ENCODE measurements around the gene COL15A1. TPM values are rescaled to one million over a fixed set of nuclear protein-coding genes. Genes with fewer than 3 reads are reported as not detected.

Gene COL15A1
- total and polyA plus RNA-seq, 2 donors (not counting 1 experiment from before 2014, with no cell fraction given), result not detected

DNA sequence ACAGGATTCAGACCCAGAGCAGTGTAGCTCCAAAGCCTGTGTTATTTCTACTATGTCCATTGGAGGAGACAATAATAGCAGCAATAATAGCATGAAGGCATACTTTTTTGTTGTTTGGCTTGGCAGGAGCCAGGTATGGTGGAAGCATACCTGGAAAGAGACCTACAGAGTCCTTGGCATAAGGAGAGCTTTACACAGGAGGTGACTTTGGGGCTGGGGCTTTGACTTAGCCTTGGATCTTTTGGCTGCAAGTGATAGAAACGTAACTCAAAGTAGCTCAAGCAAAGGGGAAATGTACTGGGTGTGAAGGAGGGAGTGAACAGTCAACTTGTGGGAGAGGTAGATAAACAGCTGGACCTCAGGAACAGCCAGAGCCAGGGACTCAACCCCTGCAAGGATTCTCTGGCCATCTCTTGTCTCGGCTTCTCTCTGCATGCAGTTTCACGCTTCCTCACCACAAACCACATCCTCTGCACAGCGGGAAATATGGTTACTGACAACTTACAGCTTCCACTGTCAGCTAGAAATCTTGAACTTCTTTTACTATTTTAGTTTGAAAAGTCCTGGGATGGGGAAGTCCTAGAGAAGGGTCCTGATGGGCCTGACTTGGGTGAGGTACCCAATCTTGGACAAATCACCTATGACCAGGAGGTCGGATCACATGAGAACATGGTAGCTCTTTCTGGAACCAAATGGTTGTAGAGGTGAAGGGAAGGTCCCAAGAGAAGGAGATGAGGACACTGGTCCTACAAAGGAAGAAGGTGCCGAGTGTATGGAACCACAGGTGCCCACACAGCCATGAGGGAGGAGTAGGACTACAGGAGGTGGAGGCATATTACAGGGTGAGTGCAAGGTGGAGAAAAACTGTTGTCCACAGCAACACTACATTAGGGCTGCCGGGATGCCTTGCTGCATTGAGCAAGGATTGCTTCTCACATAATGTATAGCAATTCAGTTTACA lies 114.2 kb downstream of the COL15A1 start:
- ChIA-PET CTCF (interaction anchor here (0.6 to 3.7 kb wide), 10 partner anchors 9 to 813 kb away, joined by 3 to 17 read pairs (median 4); partner anchors contain the start of gene TGFBR1), POLR2A (interaction anchor here (0.6 to 1.3 kb wide), 2 partner anchors 44 to 47 kb away, joined by 3 to 13 read pairs; partner anchors contain the start of gene TGFBR1)
- no peaks in the 10 kb centered on the region for H3K9me3 ChIP-seq (ENCODE audit: control extremely low read depth in 1 of 3, control insufficient read depth in 2 of 3, insufficient read depth in 1 of 3, low read length in 2 of 3)
- H2AFZ ChIP-seq (ENCODE audit: insufficient read depth, low read depth, low read length, poor library complexity, severe bottlenecking), result no peak overlapping the region
- peak overlapping the region; percentile 13 to 55 (median 23) for H3K4me3 ChIP-seq (ENCODE audit: control extremely low read depth in 1 of 5, extremely low read depth in 1 of 5, insufficient read depth in 1 of 5, low read depth in 2 of 5, low read length in 4 of 5)
- peak overlapping the region; percentile 77 for H3K4me2 ChIP-seq (replicated peaks; ENCODE audit: low read depth, low read length, poor library complexity, severe bottlenecking)
- no peaks in the 10 kb centered on the region for H3K79me2 ChIP-seq (ENCODE audit: control insufficient read depth, insufficient read depth, low read length)
- H3K36me3 ChIP-seq (replicated peaks in 1 of 2; ENCODE audit: control extremely low read depth in 1 of 2, control insufficient read depth in 1 of 2, extremely low read depth in 1 of 2, insufficient read depth in 2 of 2, low read length in 1 of 2), result no peaks in the 10 kb centered on the region
- peak overlapping the region; percentile 86 for H3K4me3 Mint-ChIP-seq
- no peaks in the 10 kb centered on the region for H3K9me3 Mint-ChIP-seq (ENCODE audit: insufficient read depth)
- intact Hi-C loops (cut with micrococcal nuclease), result loop anchor here (2.0 to 5.0 kb wide), 3 partner anchors 56 to 764 kb away; partner anchors contain the start of gene NR4A3
- peak overlapping the region; percentile 88 for H3K27ac Mint-ChIP-seq
- H3K27ac ChIP-seq (ENCODE audit: low read length in 2 of 2), result peak overlapping the region; percentile 57 to 75
- no peaks in the 10 kb centered on the region for H4K20me1 ChIP-seq (ENCODE audit: control insufficient read depth, insufficient read depth, low read length, poor library complexity, severe bottlenecking)
- peaks cover 54 to 66% of the 10 kb centered on the region in 2 donors for H3K4me1 ChIP-seq (ENCODE audit: control insufficient read depth in 2 of 2, insufficient read depth in 2 of 2, low read length in 2 of 2)
- DNase-seq, result peak; percentile 72
- peak overlapping the region; percentile 47 for H3K9ac ChIP-seq (ENCODE audit: low read length)
- WGBS (ENCODE audit: insufficient coverage), result 0% methylated on average over 4 of the region's 7 CpGs
- H3K27me3 Mint-ChIP-seq, result no peaks in the 10 kb centered on the region
- H3K4me1 Mint-ChIP-seq, result peaks cover 64% of the 10 kb centered on the region
- ATAC-seq (ENCODE audit: low read depth), result peak; percentile 52
- TF ChIP-seq EZH2 (IDR thresholded peaks at IDR 0.05; ENCODE audit: borderline replicate concordance, insufficient read depth, low read depth, low read length, poor library complexity, severe bottlenecking), result no peak
- TF ChIP-seq, protein P1, sequence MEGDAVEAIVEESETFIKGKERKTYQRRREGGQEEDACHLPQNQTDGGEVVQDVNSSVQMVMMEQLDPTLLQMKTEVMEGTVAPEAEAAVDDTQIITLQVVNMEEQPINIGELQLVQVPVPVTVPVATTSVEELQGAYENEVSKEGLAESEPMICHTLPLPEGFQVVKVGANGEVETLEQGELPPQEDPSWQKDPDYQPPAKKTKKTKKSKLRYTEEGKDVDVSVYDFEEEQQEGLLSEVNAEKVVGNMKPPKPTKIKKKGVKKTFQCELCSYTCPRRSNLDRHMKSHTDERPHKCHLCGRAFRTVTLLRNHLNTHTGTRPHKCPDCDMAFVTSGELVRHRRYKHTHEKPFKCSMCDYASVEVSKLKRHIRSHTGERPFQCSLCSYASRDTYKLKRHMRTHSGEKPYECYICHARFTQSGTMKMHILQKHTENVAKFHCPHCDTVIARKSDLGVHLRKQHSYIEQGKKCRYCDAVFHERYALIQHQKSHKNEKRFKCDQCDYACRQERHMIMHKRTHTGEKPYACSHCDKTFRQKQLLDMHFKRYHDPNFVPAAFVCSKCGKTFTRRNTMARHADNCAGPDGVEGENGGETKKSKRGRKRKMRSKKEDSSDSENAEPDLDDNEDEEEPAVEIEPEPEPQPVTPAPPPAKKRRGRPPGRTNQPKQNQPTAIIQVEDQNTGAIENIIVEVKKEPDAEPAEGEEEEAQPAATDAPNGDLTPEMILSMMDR (IDR thresholded peaks at IDR 0.05), result no peak
- no peaks in the 10 kb centered on the region for H3K27me3 ChIP-seq (replicated peaks in 1 of 4; ENCODE audit: control extremely low read depth in 1 of 4, control insufficient read depth in 3 of 4, insufficient read depth in 4 of 4, low read length in 3 of 4)
